ENCODE measurements around the gene CDK14.

DNA sequence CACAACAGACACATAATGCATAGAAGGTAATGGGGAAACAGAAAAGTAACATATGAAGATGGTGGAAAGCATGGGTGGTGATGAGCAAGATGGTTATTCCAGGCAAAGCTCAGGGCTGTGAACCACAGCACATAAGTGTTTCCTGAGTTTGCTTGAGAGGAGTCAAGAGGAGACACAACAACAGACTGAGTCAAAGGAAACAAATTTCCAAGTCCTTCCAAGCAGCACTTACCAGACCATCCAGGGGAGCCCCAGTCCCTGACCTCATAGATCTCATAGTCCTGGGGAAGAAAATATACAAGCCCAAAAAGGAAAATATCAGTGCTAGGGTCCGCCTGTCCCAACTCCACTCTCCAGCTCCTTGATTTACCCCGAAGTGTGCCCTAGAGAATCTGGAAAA lies 451.5 kb downstream of the CDK14 start:
- TF ChIP-seq CTCF (IDR thresholded peaks at IDR 0.05) (no peak), POLR2A (IDR thresholded peaks at IDR 0.05) (no peak)
